GM18861 (cell line): ENCODE data around the gene SLIT1.

ENCODE experiments used
- ATAC-seq: cut with Tn5 transposase; IDR thresholded peaks from one replicate; pipeline ENCODE4 v1.9.1; 2021; ENCODE audit not compliant: unreplicated experiment

The SLIT1 gene

GRCh38 chr10:97117372-97117771, 68.4 kb downstream of the SLIT1 start:
- no peak for ATAC-seq

- ATAC-seq = no peak
Observed at GRCh38 chr10:97116462-97117162, 69.1 kb downstream of the SLIT1 start.

- ATAC-seq = no peak
Observed at GRCh38 chr10:97115846-97116245, 69.9 kb downstream of the SLIT1 start.

- no peak for ATAC-seq
Observed at GRCh38 chr10:97111615-97112014, 74.1 kb downstream of the SLIT1 start.

GRCh38 chr10:97109547-97109946, 76.2 kb downstream of the SLIT1 start:
- ATAC-seq = no peak

GRCh38 chr10:97107551-97107950, 78.2 kb downstream of the SLIT1 start:
- no peak for ATAC-seq

- ATAC-seq = no peak
Observed at GRCh38 chr10:97106207-97106606, 79.6 kb downstream of the SLIT1 start.

GRCh38 chr10:97105303-97105702, 80.5 kb downstream of the SLIT1 start:
- ATAC-seq = no peak

- ATAC-seq = no peak
Observed at GRCh38 chr10:97103316-97104080, 82.3 kb downstream of the SLIT1 start.

GRCh38 chr10:97102441-97102840, 83.3 kb downstream of the SLIT1 start:
- ATAC-seq = no peak

- no peak for ATAC-seq
Observed at GRCh38 chr10:97101166-97101940, 84.4 kb downstream of the SLIT1 start.

- ATAC-seq = no peak
Observed at GRCh38 chr10:97100657-97101056, 85.1 kb downstream of the SLIT1 start.

- ATAC-seq = no peak
Observed at GRCh38 chr10:97099868-97100267, 85.9 kb downstream of the SLIT1 start.

GRCh38 chr10:97099089-97099488, 86.7 kb downstream of the SLIT1 start:
- no peak for ATAC-seq

- no peak for ATAC-seq
Observed at GRCh38 chr10:97097084-97097433, 88.7 kb downstream of the SLIT1 start.

GRCh38 chr10:97096261-97097083, 89.3 kb downstream of the SLIT1 start:
- ATAC-seq = no peak

GRCh38 chr10:97095701-97096260, 90.0 kb downstream of the SLIT1 start:
- no peak for ATAC-seq

GRCh38 chr10:97090644-97091043, 95.1 kb downstream of the SLIT1 start:
- no peak for ATAC-seq

GRCh38 chr10:97090035-97090434, 95.7 kb downstream of the SLIT1 start:
- no peak for ATAC-seq

- ATAC-seq = no peak
Observed at GRCh38 chr10:97089209-97089870, 96.4 kb downstream of the SLIT1 start.
